HCT116 (cell line): ENCODE results near the gene BTN1A1. TPM values are rescaled to one million over a fixed set of nuclear protein-coding genes. Genes with fewer than 3 reads are reported as not detected.

Source experiments
- ATAC-seq: fragments of 200-7000 bp; cut with Tn5 transposase; 2 replicates; pipeline ENCODE4 v1.9.1; 2020; ENCODE audit warnings: mild to moderate bottlenecking, moderate library complexity
- BruUV-seq: library from RNA; stranded (reverse); fragments of 400-500 nt; replicated peaks from 2 replicates; lab custom pipeline; 2021; lab: Mats Ljungman, UMichigan
- CTCF ChIA-PET: fragments of 300-600 bp; sonication (Branson Sonifier 250); formaldehyde crosslinking; loops from one replicate; lab custom pipeline; 2021; ENCODE audit warnings: antibody characterized with exemption; lab: Charles Lee
- POLR2A ChIA-PET: fragments of 300-600, 350-600 bp; sonication (Branson Sonifier 250); formaldehyde crosslinking; loops from one replicate; lab custom pipeline; 2021; ENCODE audit warnings: antibody characterized with exemption; lab: Charles Lee
- RAD21 ChIA-PET, 2 experiments: fragments of 300-600 bp; sonication (Branson Sonifier 250); formaldehyde crosslinking; loops; one replicate each; lab custom pipeline; 2023; ENCODE audit warnings: low total read pairs in 2 of 2; ENCODE audit not compliant: uncharacterized antibody in 2 of 2, unreplicated experiment in 2 of 2, low non-redundant PET in 1 of 2; lab: Charles Lee
- DNase-seq: peaks from one replicate; pipeline ENCODE4 v3.0.0-alpha.2; 2010; ENCODE audit warnings: low read depth, low spot score
- H2AFZ ChIP-seq: fragments of 200-600 bp; shearing (Covaris generic), sonication (generic); 2 replicates; pipeline ENCODE4 v1.6.1; 2017; ENCODE audit warnings: low read depth, mixed run types, mixed read lengths, antibody characterized with exemption, low read length; ENCODE audit not compliant: poor library complexity, severe bottlenecking
- H3K27ac ChIP-seq: 2 replicates; pipeline ENCODE4 v1.5.1; 2012; ENCODE audit warnings: low read depth, low read length
- H3K27me3 ChIP-seq: fragments of 200-600 bp; sonication (generic); 2 replicates; pipeline ENCODE4 v1.6.1; 2016; ENCODE audit warnings: mixed run types, low read length, mixed read lengths; ENCODE audit not compliant: insufficient read depth
- H3K36me3 ChIP-seq, 2 experiments: fragments of 200-500 bp in 1 of 2; fragments of 200-600 bp in 1 of 2; sonication (Bioruptor generic) in 1 of 2; sonication (generic) in 1 of 2; 2 replicates each; pipeline versions ENCODE4 v1.5.1 to v1.6.1; 2014 to 2016; ENCODE audit warnings: low read length in 2 of 2, inconsistent platforms in 1 of 2, mixed read lengths in 1 of 2, mixed run types in 1 of 2; ENCODE audit not compliant: insufficient read depth in 2 of 2, control insufficient read depth in 1 of 2
- H3K4me1 ChIP-seq, 2 experiments: fragments of 200-600 bp in 1 of 2; sonication (generic) in 1 of 2; 2 replicates each; pipeline versions ENCODE4 v1.5.1 to v1.6.1; 2012 to 2017; ENCODE audit warnings: low read length in 2 of 2, inconsistent platforms in 1 of 2, mild to moderate bottlenecking in 1 of 2, mixed read lengths in 1 of 2, mixed run types in 1 of 2, moderate library complexity in 1 of 2; ENCODE audit not compliant: insufficient read depth in 2 of 2, control insufficient read depth in 1 of 2
- H3K4me2 ChIP-seq: fragments of 200-600 bp; sonication (generic); 2 replicates; pipeline ENCODE4 v1.6.1; 2017; ENCODE audit warnings: mixed run types, low read length, mixed read lengths
- H3K4me3 ChIP-seq, 2 experiments: fragments of 200-600 bp in 1 of 2; sonication (generic) in 1 of 2; replicated peaks in 1 of 2; 2 replicates each; pipeline ENCODE4 v1.5.1; 2011 to 2016; ENCODE audit warnings: low read length in 2 of 2, control low read depth in 1 of 2, low read depth in 1 of 2, mild to moderate bottlenecking in 1 of 2, mixed read lengths in 1 of 2, mixed run types in 1 of 2
- H3K79me2 ChIP-seq: fragments of 200-600 bp; sonication (generic); 2 replicates; pipeline ENCODE4 v1.6.1; 2017; ENCODE audit warnings: mild to moderate bottlenecking, mixed run types, low read length, moderate library complexity, mixed read lengths; ENCODE audit not compliant: insufficient read depth
- H3K9ac ChIP-seq: fragments of 200-600 bp; sonication (generic); 2 replicates; pipeline ENCODE4 v1.6.1; 2016; ENCODE audit warnings: low read length, mixed read lengths
- H3K9me2 ChIP-seq: fragments of 200-600 bp; sonication (generic), shearing (Covaris generic); 2 replicates; pipeline ENCODE4 v1.6.1; 2017; ENCODE audit warnings: mixed run types, mild to moderate bottlenecking, moderate library complexity; ENCODE audit not compliant: insufficient read depth
- H3K9me3 ChIP-seq, 2 experiments: fragments of 200-500 bp in 1 of 2; fragments of 200-600 bp in 1 of 2; sonication (Bioruptor generic) in 1 of 2; sonication (generic) in 1 of 2; 2 replicates each; pipeline ENCODE4 v1.6.1; 2014 to 2017; ENCODE audit warnings: low read length in 2 of 2, mixed read lengths in 2 of 2, inconsistent platforms in 1 of 2, low read depth in 1 of 2, mild to moderate bottlenecking in 1 of 2, mixed run types in 1 of 2, moderate library complexity in 1 of 2; ENCODE audit not compliant: control insufficient read depth in 1 of 2, insufficient read depth in 1 of 2
- H4K20me1 ChIP-seq: fragments of 200-600 bp; sonication (generic), shearing (Covaris generic); 2 replicates; pipeline ENCODE4 v1.6.1; 2017; ENCODE audit warnings: mixed run types, mild to moderate bottlenecking, moderate library complexity; ENCODE audit not compliant: insufficient read depth
- CBX3 ChIP-seq: IDR thresholded peaks from 2 replicates; pipeline ENCODE4 v1.6.1; 2012; ENCODE audit warnings: low read depth
- CTCF ChIP-seq, 3 experiments: fragments of 200-600 bp in 1 of 3; sonication (generic) in 1 of 3; IDR thresholded peaks in 2 of 3; conservative IDR thresholded peaks in 1 of 3; 2 replicates each; pipeline ENCODE4 v1.5.1; 2012 to 2017; ENCODE audit warnings: low read depth in 2 of 3, low read length in 2 of 3, antibody characterized with exemption in 1 of 3, borderline replicate concordance in 1 of 3, control low read depth in 1 of 3, mild to moderate bottlenecking in 1 of 3, mixed read lengths in 1 of 3, mixed run types in 1 of 3, moderate library complexity in 1 of 3; ENCODE audit not compliant: insufficient read depth in 1 of 3
- EGR1 ChIP-seq: IDR thresholded peaks from 2 replicates; pipeline ENCODE4 v1.6.1; 2012; ENCODE audit warnings: low read depth
- ELF1 ChIP-seq: IDR thresholded peaks from 2 replicates; pipeline ENCODE4 v1.6.1; 2012; ENCODE audit warnings: low read depth, borderline replicate concordance
- EZH2 ChIP-seq: fragments of 200-600 bp; sonication (generic); IDR thresholded peaks from 2 replicates; pipeline ENCODE4 v1.6.1; 2017; ENCODE audit warnings: antibody characterized with exemption, mixed run types
- EZH2phosphoT487 ChIP-seq: fragments of 200-600 bp; IDR thresholded peaks from 2 replicates; pipeline ENCODE4 v1.6.1; 2018; ENCODE audit warnings: antibody characterized with exemption, borderline replicate concordance
- JUND ChIP-seq: IDR thresholded peaks from 2 replicates; pipeline ENCODE4 v1.6.1; 2012
- POLR2A ChIP-seq: IDR thresholded peaks from 2 replicates; pipeline ENCODE4 v1.7.0; 2011; ENCODE audit warnings: borderline replicate concordance; ENCODE audit not compliant: insufficient read depth, insufficient read length; ENCODE audit errors: extremely low read depth
- POLR2AphosphoS5 ChIP-seq: IDR thresholded peaks from 2 replicates; pipeline ENCODE4 v1.6.1; 2011; ENCODE audit warnings: mild to moderate bottlenecking, low read depth, low read length, moderate library complexity
- RAD21 ChIP-seq: IDR thresholded peaks from 2 replicates; pipeline ENCODE4 v1.6.1; 2012; ENCODE audit warnings: low read depth, mild to moderate bottlenecking
- SIN3A ChIP-seq: IDR thresholded peaks from 2 replicates; pipeline ENCODE4 v1.6.1; 2012; ENCODE audit warnings: low read depth
- SP1 ChIP-seq: IDR thresholded peaks from 2 replicates; pipeline ENCODE4 v1.6.1; 2012; ENCODE audit warnings: low read depth
- SRF ChIP-seq: IDR thresholded peaks from 2 replicates; pipeline ENCODE4 v1.6.1; 2012; ENCODE audit warnings: low read depth
- TCF7L2 ChIP-seq: IDR thresholded peaks from 2 replicates; pipeline ENCODE4 v1.7.0; 2011; ENCODE audit warnings: borderline replicate concordance, inconsistent platforms; ENCODE audit not compliant: insufficient read depth, insufficient read length; ENCODE audit errors: extremely low read depth
- YY1 ChIP-seq: IDR thresholded peaks from 2 replicates; pipeline ENCODE4 v1.6.1; 2011; ENCODE audit warnings: low read length, low read depth, moderate library complexity, mild to moderate bottlenecking; ENCODE audit not compliant: insufficient replicate concordance; ENCODE audit errors: extremely low read depth
- ZBTB33 ChIP-seq: IDR thresholded peaks from 2 replicates; pipeline ENCODE4 v1.6.1; 2011; ENCODE audit warnings: mild to moderate bottlenecking, low read length, moderate library complexity; ENCODE audit not compliant: insufficient replicate concordance; ENCODE audit errors: extremely low read depth
- ZFX ChIP-seq: fragments of 450-650 bp; IDR thresholded peaks from 2 replicates; pipeline ENCODE4 v1.6.1; 2017
- ZNF274 ChIP-seq: fragments of 200-500 bp; sonication (Bioruptor generic); IDR thresholded peaks from 2 replicates; pipeline ENCODE4 v1.6.1; 2014; ENCODE audit warnings: mild to moderate bottlenecking, low read depth, low read length, inconsistent platforms
- intact Hi-C: fragments of 100-400 bp; cut with micrococcal nuclease; formaldehyde crosslinking; loops from 2 replicates; pipeline ENCODE4 v1.10.0; 2022
- total RNA-seq: library from RNA; stranded (reverse); gene quantifications from one replicate; pipeline ENCODE4 v1.2.1, GENCODE V29; 2021; ENCODE audit not compliant: unreplicated experiment
- TF ChIP-seq, protein P1 (sequence below): IDR thresholded peaks from 2 replicates; pipeline ENCODE4 v1.6.1; 2012
- TF ChIP-seq, protein P2 (sequence below): IDR thresholded peaks from 2 replicates; pipeline ENCODE4 v1.6.1; 2012; ENCODE audit warnings: low read depth

The BTN1A1 gene
- total RNA-seq, 1 experiment from 2014 or later: 0.32 TPM

- H4K20me1 ChIP-seq: no peaks in the 10 kb centered on the region
- TF ChIP-seq, protein P1, sequence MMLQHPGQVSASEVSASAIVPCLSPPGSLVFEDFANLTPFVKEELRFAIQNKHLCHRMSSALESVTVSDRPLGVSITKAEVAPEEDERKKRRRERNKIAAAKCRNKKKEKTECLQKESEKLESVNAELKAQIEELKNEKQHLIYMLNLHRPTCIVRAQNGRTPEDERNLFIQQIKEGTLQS: no peak
- TF ChIP-seq CTCF (IDR thresholded peaks at IDR 0.05 in 2 of 3, conservative IDR thresholded peaks at IDR 0.05 in 1 of 3; ENCODE audit: borderline replicate concordance in 1 of 3, insufficient read depth in 1 of 3, low read depth in 2 of 3, low read length in 2 of 3) (no peak), ZFX (no peak), JUND (no peak), POLR2A (peak; percentile 58), ZBTB33 (no peak), YY1 (no peak), EZH2phosphoT487 (no peak), TCF7L2 (no peak), SIN3A (peak; percentile 15; the same call in 1 of the 2 replicates), SP1 (peak; percentile 61), ELF1 (no peak), POLR2AphosphoS5 (peak; percentile 66), SRF (peak; percentile 88), EGR1 (no peak), EZH2 (no peak), RAD21 (no peak), ZNF274 (no peak), CBX3 (peak; percentile 21; the same call in 1 of the 2 replicates)
- TF ChIP-seq, protein P2, sequence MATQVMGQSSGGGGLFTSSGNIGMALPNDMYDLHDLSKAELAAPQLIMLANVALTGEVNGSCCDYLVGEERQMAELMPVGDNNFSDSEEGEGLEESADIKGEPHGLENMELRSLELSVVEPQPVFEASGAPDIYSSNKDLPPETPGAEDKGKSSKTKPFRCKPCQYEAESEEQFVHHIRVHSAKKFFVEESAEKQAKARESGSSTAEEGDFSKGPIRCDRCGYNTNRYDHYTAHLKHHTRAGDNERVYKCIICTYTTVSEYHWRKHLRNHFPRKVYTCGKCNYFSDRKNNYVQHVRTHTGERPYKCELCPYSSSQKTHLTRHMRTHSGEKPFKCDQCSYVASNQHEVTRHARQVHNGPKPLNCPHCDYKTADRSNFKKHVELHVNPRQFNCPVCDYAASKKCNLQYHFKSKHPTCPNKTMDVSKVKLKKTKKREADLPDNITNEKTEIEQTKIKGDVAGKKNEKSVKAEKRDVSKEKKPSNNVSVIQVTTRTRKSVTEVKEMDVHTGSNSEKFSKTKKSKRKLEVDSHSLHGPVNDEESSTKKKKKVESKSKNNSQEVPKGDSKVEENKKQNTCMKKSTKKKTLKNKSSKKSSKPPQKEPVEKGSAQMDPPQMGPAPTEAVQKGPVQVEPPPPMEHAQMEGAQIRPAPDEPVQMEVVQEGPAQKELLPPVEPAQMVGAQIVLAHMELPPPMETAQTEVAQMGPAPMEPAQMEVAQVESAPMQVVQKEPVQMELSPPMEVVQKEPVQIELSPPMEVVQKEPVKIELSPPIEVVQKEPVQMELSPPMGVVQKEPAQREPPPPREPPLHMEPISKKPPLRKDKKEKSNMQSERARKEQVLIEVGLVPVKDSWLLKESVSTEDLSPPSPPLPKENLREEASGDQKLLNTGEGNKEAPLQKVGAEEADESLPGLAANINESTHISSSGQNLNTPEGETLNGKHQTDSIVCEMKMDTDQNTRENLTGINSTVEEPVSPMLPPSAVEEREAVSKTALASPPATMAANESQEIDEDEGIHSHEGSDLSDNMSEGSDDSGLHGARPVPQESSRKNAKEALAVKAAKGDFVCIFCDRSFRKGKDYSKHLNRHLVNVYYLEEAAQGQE: no peak
Observed at GRCh38 chr6:26473758-26474438, 26.2 kb upstream of the BTN1A1 start.

More at GRCh38 chr6:26473758-26474438, 26.2 kb upstream of the BTN1A1 start:
- BruUV-seq: no TSS peak
- ChIA-PET RAD21 (no interaction called here), CTCF (no interaction called here), POLR2A (interaction anchor here (0.7 kb wide), 1 partner anchor 16 kb away, joined by 4 read pairs; no protein-coding TSS in a partner anchor)
- DNase-seq (peak; percentile 83), ATAC-seq (peak; percentile 92)
- H3K9me2 ChIP-seq: no peaks in the 10 kb centered on the region
- peak overlapping the region; percentile 61 for H3K27ac ChIP-seq
- H3K4me3 ChIP-seq: peak overlapping the region; percentile 43 to 49
- peaks cover 0 to 6% of the 10 kb centered on the region in 2 experiments; a peak in 1 of 4 replicates for H3K9me3 ChIP-seq
- no peaks in the 10 kb centered on the region for H3K79me2 ChIP-seq
- peak overlapping the region; percentile 73 for H3K4me2 ChIP-seq
- no peaks in the 10 kb centered on the region for H3K27me3 ChIP-seq
- peak overlapping the region; percentile 51 for H2AFZ ChIP-seq
- H3K36me3 ChIP-seq: peaks cover 0 to under 1% of the 10 kb centered on the region in 2 experiments; a peak in 2 of 4 replicates
- intact Hi-C loops: no loop called here
- peak overlapping the region; percentile 54 for H3K9ac ChIP-seq
- H3K4me1 ChIP-seq: peaks cover 15 to 28% of the 10 kb centered on the region in 2 experiments
